Activated naive CD8-positive, alpha-beta T cell treated with anti-CD3 and anti-CD28 coated beads for 36 hours (primary cell): Measurements from ENCODE around the gene C11orf68. TPM values are rescaled to one million over a fixed set of nuclear protein-coding genes. Genes with fewer than 3 reads are reported as not detected.

Experiments
- DNase-seq: peaks from one replicate; pipeline ENCODE4 v3.0.0; 2021
- H3K27ac Mint-ChIP-seq: one replicate; pipeline ENCODE4 v1.8.0; 2022; ENCODE audit warnings: mild to moderate bottlenecking, moderate library complexity, mixed read lengths
- H3K27me3 Mint-ChIP-seq: one replicate; pipeline ENCODE4 v1.8.0; 2022; ENCODE audit warnings: mild to moderate bottlenecking, mixed read lengths
- H3K36me3 Mint-ChIP-seq: one replicate; pipeline ENCODE4 v1.8.0; 2021; ENCODE audit warnings: mild to moderate bottlenecking, mixed read lengths
- H3K4me1 Mint-ChIP-seq: one replicate; pipeline ENCODE4 v1.8.0; 2021; ENCODE audit warnings: mixed read lengths
- H3K4me3 Mint-ChIP-seq: one replicate; pipeline ENCODE4 v1.8.0; 2022; ENCODE audit warnings: mild to moderate bottlenecking, moderate library complexity, mixed read lengths
- H3K9me3 Mint-ChIP-seq: one replicate; pipeline ENCODE4 v1.8.0; 2022; ENCODE audit warnings: mixed read lengths
- total RNA-seq, 2 experiments: library from RNA; stranded (reverse); gene quantifications; one replicate each; pipeline ENCODE4 v1.2.3, GENCODE V29; 2021

The C11orf68 gene
- total RNA-seq, 2 experiments from 2014 or later, result 16.8 to 16.9 TPM

- H3K27ac Mint-ChIP-seq, result no peak overlapping the region
- DNase-seq, result no peak
- H3K4me1 Mint-ChIP-seq, result peaks cover 66% of the 10 kb centered on the region
- H3K9me3 Mint-ChIP-seq, result no peaks in the 10 kb centered on the region
- no peaks in the 10 kb centered on the region for H3K27me3 Mint-ChIP-seq
- peaks cover 27% of the 10 kb centered on the region for H3K36me3 Mint-ChIP-seq
- no peak overlapping the region for H3K4me3 Mint-ChIP-seq
These were observed 36.5 kb downstream of the C11orf68 start for GRCh38 chr11:65882120-65883057.

DNA sequence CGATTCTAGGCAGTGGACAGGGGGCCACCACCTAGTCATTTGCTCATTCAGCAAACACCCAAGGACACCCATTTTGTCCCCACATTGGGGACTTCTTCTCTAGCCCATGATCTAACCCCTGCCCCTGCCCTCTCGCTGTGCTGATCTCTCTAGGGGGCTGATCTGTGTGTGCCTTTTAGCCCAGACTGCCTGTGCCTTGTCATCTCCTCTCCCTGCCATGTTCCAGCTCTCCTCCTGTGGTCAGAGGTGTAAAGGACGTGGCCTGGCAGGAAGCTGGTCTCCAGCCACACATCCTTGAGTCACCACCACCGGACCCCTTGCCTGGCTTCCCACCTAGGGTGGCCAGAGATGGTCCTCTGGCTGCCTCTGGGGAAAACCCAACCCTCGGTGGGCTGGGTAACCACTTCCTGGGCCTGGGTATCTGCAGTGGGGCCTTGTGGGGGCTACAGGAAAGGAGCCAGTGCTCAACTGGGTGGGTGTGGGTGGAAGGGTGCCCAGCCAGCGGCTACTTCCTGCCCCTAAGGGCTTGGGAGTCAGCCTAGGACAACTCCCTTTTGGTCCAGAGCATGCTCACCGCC lies 37.9 kb downstream of the C11orf68 start:
- H3K9me3 Mint-ChIP-seq, result no peaks in the 10 kb centered on the region
- peak overlapping the region; percentile 86 for H3K27ac Mint-ChIP-seq
- H3K27me3 Mint-ChIP-seq, result no peaks in the 10 kb centered on the region
- peaks cover 60% of the 10 kb centered on the region for H3K4me1 Mint-ChIP-seq
- H3K36me3 Mint-ChIP-seq, result peaks cover 21% of the 10 kb centered on the region
- DNase-seq, result no peak
- H3K4me3 Mint-ChIP-seq, result peak overlapping the region; percentile 75

DNA sequence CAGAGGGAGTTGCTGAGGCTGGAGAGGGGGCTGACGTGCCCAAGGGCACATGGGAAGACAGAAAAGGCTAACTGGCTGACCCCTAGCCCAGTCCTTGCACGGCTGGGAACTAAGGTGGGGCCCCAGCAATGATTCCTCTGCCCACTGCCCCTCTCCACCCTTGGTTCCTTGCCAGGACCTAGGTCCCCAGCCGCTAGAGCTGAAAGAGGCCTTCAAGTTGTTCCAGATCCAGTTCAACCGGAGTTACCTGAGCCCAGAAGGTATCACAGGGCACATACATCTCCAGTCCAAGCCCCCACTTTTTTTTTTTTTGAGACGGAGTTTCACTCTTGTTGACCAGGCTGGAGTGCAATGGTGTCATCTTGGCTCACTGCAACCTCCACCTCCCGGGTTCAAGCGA lies 38.8 kb downstream of the C11orf68 start:
- no peaks in the 10 kb centered on the region for H3K27me3 Mint-ChIP-seq

GRCh38 chr11:65879617-65880016 lies 39.2 kb downstream of the C11orf68 start, which contains the start of gene CTSW:
CTSW (plus strand) TSS chr11:65879837; CDS start chr11:65879855, 18 bp downstream.
- DNase-seq, result peak; percentile 47
- H3K9me3 Mint-ChIP-seq, result no peaks in the 10 kb centered on the region
- peak within 1 kb of the TSS; percentile 75 for H3K4me3 Mint-ChIP-seq
- peaks cover 53% of the 10 kb centered on the region for H3K4me1 Mint-ChIP-seq
- H3K27me3 Mint-ChIP-seq, result no peaks in the 10 kb centered on the region
- peak within 1 kb of the TSS; percentile 86 for H3K27ac Mint-ChIP-seq
- peaks cover 21% of the 10 kb centered on the region for H3K36me3 Mint-ChIP-seq

More for the DNA sequence above, 38.8 kb downstream of the C11orf68 start:
- H3K4me1 Mint-ChIP-seq, result peaks cover 54% of the 10 kb centered on the region
- no peak for DNase-seq
- H3K27ac Mint-ChIP-seq, result peak overlapping the region; percentile 86
- no peaks in the 10 kb centered on the region for H3K9me3 Mint-ChIP-seq
- H3K36me3 Mint-ChIP-seq, result peaks cover 21% of the 10 kb centered on the region
- H3K4me3 Mint-ChIP-seq, result peak overlapping the region; percentile 75

GRCh38 chr11:65873318-65874156 lies 45.3 kb downstream of the C11orf68 start:
- Mint-ChIP-seq H3K9me3 (no peaks in the 10 kb centered on the region), H3K36me3 (no peaks in the 10 kb centered on the region), H3K27ac (peak overlapping the region; percentile 85), H3K4me3 (peak overlapping the region; percentile 95), H3K27me3 (no peaks in the 10 kb centered on the region), H3K4me1 (peaks cover 30% of the 10 kb centered on the region)
- DNase-seq, result peak; percentile 97

DNA sequence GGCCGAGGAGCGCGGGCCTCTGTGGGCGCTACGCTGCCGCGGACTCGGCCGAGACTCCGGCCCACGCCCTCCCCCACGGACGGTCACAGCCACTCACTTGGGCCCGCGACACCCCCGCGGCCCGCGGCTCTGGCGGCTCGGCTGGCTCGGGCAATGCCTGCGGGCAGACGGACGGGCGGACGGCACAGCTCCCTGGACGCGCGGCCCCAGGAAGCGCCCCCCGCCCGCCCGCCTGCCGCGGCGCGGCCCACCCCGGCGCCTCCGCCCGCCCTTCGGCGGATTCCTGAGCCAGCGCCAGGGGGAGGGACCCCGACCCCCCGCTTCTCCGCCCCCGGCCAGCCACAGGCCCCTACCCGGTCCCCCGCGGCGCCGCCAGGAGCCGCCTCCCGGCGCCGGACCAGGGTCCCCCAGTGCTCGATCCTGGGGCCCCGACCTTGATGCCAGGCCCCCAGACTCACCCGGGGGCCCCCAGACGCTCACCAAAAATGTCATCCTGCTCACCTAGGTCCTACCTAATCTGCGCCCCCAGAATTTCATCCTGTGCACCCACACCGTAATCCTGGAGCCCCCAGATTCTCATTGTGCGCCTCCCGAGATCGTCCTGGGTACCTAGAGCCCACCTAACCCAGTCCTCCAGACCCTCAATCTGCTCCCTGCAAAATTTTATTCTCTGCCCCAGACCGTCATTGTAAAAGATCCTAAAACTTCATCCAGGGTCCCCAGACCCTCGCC lies 46.1 kb downstream of the C11orf68 start, which contains the start of gene EFEMP2:
EFEMP2 (minus strand) TSS at position 215 of the 732 bp plus-strand sequence. CDS start 446 bp downstream, outside the sequence.
- no peaks in the 10 kb centered on the region for H3K27me3 Mint-ChIP-seq
- DNase-seq, result no peak
- H3K27ac Mint-ChIP-seq, result peak within 1 kb of the TSS; percentile 85
- H3K4me1 Mint-ChIP-seq, result peaks cover 28% of the 10 kb centered on the region
- H3K4me3 Mint-ChIP-seq, result peak within 1 kb of the TSS; percentile 95
- H3K36me3 Mint-ChIP-seq, result peaks cover under 1% of the 10 kb centered on the region
- H3K9me3 Mint-ChIP-seq, result no peaks in the 10 kb centered on the region

- peak overlapping the region; percentile 45 for H3K4me3 Mint-ChIP-seq
- no peaks in the 10 kb centered on the region for H3K27me3 Mint-ChIP-seq
- peaks cover 23% of the 10 kb centered on the region for H3K4me1 Mint-ChIP-seq
- DNase-seq, result no peak
- H3K36me3 Mint-ChIP-seq, result peaks cover 8% of the 10 kb centered on the region
- no peak overlapping the region for H3K27ac Mint-ChIP-seq
- no peaks in the 10 kb centered on the region for H3K9me3 Mint-ChIP-seq
These were observed 46.9 kb downstream of the C11orf68 start for GRCh38 chr11:65871811-65872548.

DNA sequence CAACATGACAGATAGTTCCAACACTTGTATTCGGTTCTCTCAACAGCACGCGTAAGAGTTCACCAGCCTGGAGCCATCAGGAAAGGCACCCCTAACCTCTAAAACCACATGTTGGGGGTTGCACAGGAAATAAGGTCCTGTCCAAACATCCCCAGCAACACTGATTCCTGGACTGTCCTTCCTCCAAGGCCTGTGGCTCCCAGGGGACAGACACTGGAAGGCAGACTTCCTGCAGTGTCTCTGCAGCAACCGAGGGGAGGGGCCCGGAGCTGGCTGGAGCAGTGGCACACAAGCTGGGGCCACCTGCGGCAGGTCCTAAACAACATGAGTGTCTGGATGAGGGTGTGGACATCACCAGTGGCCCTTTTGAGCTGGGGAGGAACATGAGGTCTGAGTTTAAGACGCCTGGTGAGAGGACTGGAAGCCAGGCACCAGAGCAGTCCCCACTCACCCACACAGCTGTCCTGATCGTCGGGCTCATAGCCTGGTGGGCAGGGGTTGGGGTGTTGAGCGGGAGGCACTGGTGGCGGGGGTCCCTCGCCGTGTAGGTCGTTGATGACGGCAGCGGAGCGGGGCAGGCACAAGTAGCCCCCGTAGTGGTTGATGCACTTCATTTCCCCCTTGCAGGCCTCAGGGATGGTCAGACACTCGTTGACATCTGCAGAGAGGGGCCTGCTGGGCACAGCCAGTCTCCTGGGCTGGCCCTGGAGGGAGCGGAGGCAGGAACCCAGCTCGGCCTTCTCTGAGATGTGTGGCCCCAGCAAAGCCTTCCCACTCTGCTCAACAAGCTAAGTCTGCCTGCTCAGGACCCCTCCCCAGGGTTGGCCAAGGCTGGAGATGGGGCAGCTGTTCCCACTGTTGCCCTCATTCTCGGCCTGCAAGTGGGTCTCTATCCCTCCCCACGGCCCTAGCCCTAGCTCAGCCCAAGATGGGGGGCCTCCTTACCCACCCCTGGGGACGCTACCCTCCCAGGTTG lies 47.9 kb downstream of the C11orf68 start:
- peaks cover 8% of the 10 kb centered on the region for H3K36me3 Mint-ChIP-seq
- no peaks in the 10 kb centered on the region for H3K27me3 Mint-ChIP-seq
- H3K4me1 Mint-ChIP-seq, result peaks cover 21% of the 10 kb centered on the region
- H3K4me3 Mint-ChIP-seq, result no peak overlapping the region
- no peaks in the 10 kb centered on the region for H3K9me3 Mint-ChIP-seq
- DNase-seq, result no peak
- no peak overlapping the region for H3K27ac Mint-ChIP-seq

- Mint-ChIP-seq H3K27ac (no peak overlapping the region), H3K9me3 (no peaks in the 10 kb centered on the region), H3K27me3 (no peaks in the 10 kb centered on the region), H3K36me3 (peaks cover 9% of the 10 kb centered on the region), H3K4me1 (peaks cover 21% of the 10 kb centered on the region), H3K4me3 (no peak overlapping the region)
- no peak for DNase-seq
These were observed 48.6 kb downstream of the C11orf68 start for GRCh38 chr11:65870307-65870658.

DNA sequence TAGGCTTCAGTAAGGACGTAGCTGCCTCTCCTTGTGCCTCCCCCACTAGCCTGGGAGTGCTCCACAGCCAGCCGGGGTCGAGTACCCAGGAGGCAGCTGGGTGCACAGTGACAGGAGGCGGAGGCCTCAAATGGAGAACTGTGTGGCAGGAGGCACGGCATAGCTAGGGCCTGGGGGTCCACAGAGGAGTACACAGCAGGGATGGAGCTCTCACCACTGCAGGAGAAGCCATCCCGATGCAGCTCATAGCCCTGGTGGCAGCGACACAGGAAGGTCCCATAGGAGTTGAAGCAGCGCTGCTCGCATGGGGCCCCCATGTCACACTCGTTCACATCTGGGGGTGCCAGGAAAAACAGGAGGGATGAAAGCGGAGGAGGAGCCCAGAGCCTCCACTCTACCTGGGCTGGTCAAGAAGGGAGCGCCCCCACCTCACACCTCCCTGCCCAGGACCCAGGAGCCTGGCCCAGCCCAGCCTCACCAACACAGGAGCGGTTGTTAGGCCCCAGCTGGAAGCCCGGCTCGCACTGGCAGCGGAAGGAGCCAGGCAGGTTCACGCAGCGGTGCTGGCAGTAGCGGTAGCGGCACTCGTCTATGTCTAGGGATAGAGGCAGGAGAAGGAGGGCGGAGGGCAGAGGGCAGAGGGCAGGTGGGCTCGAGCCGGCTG lies 49.1 kb downstream of the C11orf68 start:
- H3K4me1 Mint-ChIP-seq, result peaks cover 21% of the 10 kb centered on the region
- H3K9me3 Mint-ChIP-seq, result no peaks in the 10 kb centered on the region
- peaks cover 12% of the 10 kb centered on the region for H3K36me3 Mint-ChIP-seq
- H3K4me3 Mint-ChIP-seq, result no peak overlapping the region
- no peak for DNase-seq
- H3K27ac Mint-ChIP-seq, result no peak overlapping the region
- no peaks in the 10 kb centered on the region for H3K27me3 Mint-ChIP-seq

DNA sequence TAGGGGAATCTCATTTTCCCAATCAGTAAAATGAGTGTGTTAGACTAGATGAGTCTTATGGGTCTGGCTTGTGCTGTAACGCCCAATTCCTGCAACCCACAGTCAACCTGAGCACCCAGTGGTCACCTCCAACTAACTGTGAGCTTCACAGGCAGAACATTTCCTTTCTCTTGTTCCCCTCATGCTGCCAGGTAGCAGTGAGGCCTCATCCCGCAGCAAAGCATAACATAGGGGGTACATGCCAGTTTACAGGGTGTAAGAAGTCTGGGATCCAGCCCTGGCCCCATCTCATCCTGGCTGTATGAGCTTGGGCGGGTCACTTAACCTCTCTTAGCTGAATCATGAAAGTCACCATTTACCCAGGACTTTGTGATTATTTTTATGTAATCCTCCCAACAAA lies 50.0 kb downstream of the C11orf68 start:
- Mint-ChIP-seq H3K4me1 (peaks cover 21% of the 10 kb centered on the region), H3K27me3 (no peaks in the 10 kb centered on the region), H3K4me3 (no peak overlapping the region), H3K9me3 (no peaks in the 10 kb centered on the region), H3K36me3 (peaks cover 12% of the 10 kb centered on the region), H3K27ac (no peak overlapping the region)
- no peak for DNase-seq

- DNase-seq, result no peak
- peak overlapping the region; percentile 38 for H3K27ac Mint-ChIP-seq
- no peaks in the 10 kb centered on the region for H3K27me3 Mint-ChIP-seq
- no peak overlapping the region for H3K4me3 Mint-ChIP-seq
- H3K36me3 Mint-ChIP-seq, result peaks cover 14% of the 10 kb centered on the region
- peaks cover 22% of the 10 kb centered on the region for H3K4me1 Mint-ChIP-seq
- H3K9me3 Mint-ChIP-seq, result no peaks in the 10 kb centered on the region
These were observed 50.7 kb downstream of the C11orf68 start for GRCh38 chr11:65868076-65868667.
